ENCODE measurements around the gene OSBPL3. TPM values are rescaled to one million over a fixed set of nuclear protein-coding genes. Genes with fewer than 3 reads are reported as not detected.

OSBPL3 gene
- total and polyA plus RNA-seq, 2 donors (not counting 1 experiment from before 2014, with no cell fraction given), result 22.7 to 70.2 TPM

GRCh38 chr7:24979470-24979862 lies 512 bp downstream of the OSBPL3 start:
- H3K9ac ChIP-seq (ENCODE audit: insufficient read depth, low read length), result peak overlapping the region; percentile 85
- no peaks in the 10 kb centered on the region for H3K27me3 ChIP-seq (ENCODE audit: control insufficient read depth, insufficient read depth, low read length)
- peaks cover 10% of the 10 kb centered on the region for H3K4me1 ChIP-seq (ENCODE audit: control insufficient read depth, extremely low read depth, insufficient read depth, low read length)
- H3K9me3 ChIP-seq (ENCODE audit: control insufficient read depth, insufficient read depth, low read depth, low read length), result no peaks in the 10 kb centered on the region
- H3K36me3 ChIP-seq (ENCODE audit: control insufficient read depth, insufficient read depth, low read length), result no peaks in the 10 kb centered on the region
- H3K27ac ChIP-seq (ENCODE audit: insufficient read depth, low read length), result peak overlapping the region; percentile 68
- no peaks in the 10 kb centered on the region for H4K20me1 ChIP-seq (ENCODE audit: control insufficient read depth, extremely low read depth, insufficient read depth, low read length)
- TF ChIP-seq EZH2 (IDR thresholded peaks at IDR 0.05; ENCODE audit: low read length, missing control alignments), result no peak
- peak; percentile 42 to 48 for TF ChIP-seq CTCF (conservative IDR thresholded peaks at IDR 0.05 in 1 of 2, IDR thresholded peaks at IDR 0.05 in 1 of 2; ENCODE audit: low read depth in 1 of 2, low read length in 2 of 2)
- H3K4me3 ChIP-seq (replicated peaks in 1 of 4; ENCODE audit: control extremely low read depth in 1 of 4, insufficient read depth in 1 of 4, low read depth in 3 of 4, low read length in 4 of 4), result peak overlapping the region; percentile 60 to 88 (median 79)
- H3K79me2 ChIP-seq (ENCODE audit: control insufficient read depth, insufficient read depth, low read length), result peaks cover 51% of the 10 kb centered on the region
- H2AFZ ChIP-seq (ENCODE audit: low read length), result no peak overlapping the region
- DNase-seq (ENCODE audit: low read depth in 2 of 2), result peak in 1 of 2 donors; percentile 68
- no peak overlapping the region for H3K4me2 ChIP-seq (ENCODE audit: extremely low read depth, insufficient read depth, low read length)

GRCh38 chr7:24978843-24979469 lies 1.0 kb downstream of the OSBPL3 start:
- Histone ChIP-seq H3K36me3 (ENCODE audit: control insufficient read depth, insufficient read depth, low read length) (no peaks in the 10 kb centered on the region), H3K27me3 (ENCODE audit: control insufficient read depth, insufficient read depth, low read length) (no peaks in the 10 kb centered on the region), H3K4me3 (replicated peaks in 1 of 4; ENCODE audit: control extremely low read depth in 1 of 4, insufficient read depth in 1 of 4, low read depth in 3 of 4, low read length in 4 of 4) (peak overlapping the region; percentile 60 to 88 (median 79)), H3K9me3 (ENCODE audit: control insufficient read depth, insufficient read depth, low read depth, low read length) (no peaks in the 10 kb centered on the region), H3K27ac (ENCODE audit: insufficient read depth, low read length) (peak overlapping the region; percentile 68), H3K4me1 (ENCODE audit: control insufficient read depth, extremely low read depth, insufficient read depth, low read length) (peaks cover 10% of the 10 kb centered on the region), H3K4me2 (ENCODE audit: extremely low read depth, insufficient read depth, low read length) (peak overlapping the region; percentile 93), H3K9ac (ENCODE audit: insufficient read depth, low read length) (peak overlapping the region; percentile 85), H4K20me1 (ENCODE audit: control insufficient read depth, extremely low read depth, insufficient read depth, low read length) (no peaks in the 10 kb centered on the region), H2AFZ (ENCODE audit: low read length) (no peak overlapping the region), H3K79me2 (ENCODE audit: control insufficient read depth, insufficient read depth, low read length) (peaks cover 56% of the 10 kb centered on the region)
- TF ChIP-seq CTCF (conservative IDR thresholded peaks at IDR 0.05 in 1 of 2, IDR thresholded peaks at IDR 0.05 in 1 of 2; ENCODE audit: low read depth in 1 of 2, low read length in 2 of 2) (no peak), EZH2 (IDR thresholded peaks at IDR 0.05; ENCODE audit: low read length, missing control alignments) (no peak)
- DNase-seq (ENCODE audit: low read depth in 2 of 2), result peak; percentile 30 to 78

GRCh38 chr7:24975644-24976260 lies 4.2 kb downstream of the OSBPL3 start:
- no peaks in the 10 kb centered on the region for H4K20me1 ChIP-seq (ENCODE audit: control insufficient read depth, extremely low read depth, insufficient read depth, low read length)
- H3K4me3 ChIP-seq (replicated peaks in 1 of 4; ENCODE audit: control extremely low read depth in 1 of 4, insufficient read depth in 1 of 4, low read depth in 3 of 4, low read length in 4 of 4), result peak overlapping the region in 2 of 4 experiments; percentile 5 to 12
- no peaks in the 10 kb centered on the region for H3K9me3 ChIP-seq (ENCODE audit: control insufficient read depth, insufficient read depth, low read depth, low read length)
- H3K4me2 ChIP-seq (ENCODE audit: extremely low read depth, insufficient read depth, low read length), result peak overlapping the region; percentile 32
- no peak overlapping the region for H2AFZ ChIP-seq (ENCODE audit: low read length)
- no peak overlapping the region for H3K9ac ChIP-seq (ENCODE audit: insufficient read depth, low read length)
- no peak overlapping the region for H3K27ac ChIP-seq (ENCODE audit: insufficient read depth, low read length)
- H3K79me2 ChIP-seq (ENCODE audit: control insufficient read depth, insufficient read depth, low read length), result peaks cover 83% of the 10 kb centered on the region
- no peaks in the 10 kb centered on the region for H3K27me3 ChIP-seq (ENCODE audit: control insufficient read depth, insufficient read depth, low read length)
- H3K36me3 ChIP-seq (ENCODE audit: control insufficient read depth, insufficient read depth, low read length), result no peaks in the 10 kb centered on the region
- peaks cover 22% of the 10 kb centered on the region for H3K4me1 ChIP-seq (ENCODE audit: control insufficient read depth, extremely low read depth, insufficient read depth, low read length)
- peak; percentile 36 to 44 for DNase-seq (ENCODE audit: low read depth in 2 of 2)
- TF ChIP-seq EZH2 (IDR thresholded peaks at IDR 0.05; ENCODE audit: low read length, missing control alignments) (no peak), CTCF (conservative IDR thresholded peaks at IDR 0.05 in 1 of 2, IDR thresholded peaks at IDR 0.05 in 1 of 2; ENCODE audit: low read depth in 1 of 2, low read length in 2 of 2) (no peak)

Measured in fibroblast of lung (primary cell).